GM19043 (cell line): ENCODE data around the gene TACC2.
"Not testable (repeated sequence)": the region's sequence is repeated elsewhere in the genome, so short reads cannot be mapped to it uniquely, and the experiment has no call there.

Source experiments
- ATAC-seq: cut with Tn5 transposase; IDR thresholded peaks from one replicate; pipeline ENCODE4 v1.9.1; 2021; ENCODE audit warnings: low read depth; ENCODE audit not compliant: unreplicated experiment

TACC2 gene, protein sequence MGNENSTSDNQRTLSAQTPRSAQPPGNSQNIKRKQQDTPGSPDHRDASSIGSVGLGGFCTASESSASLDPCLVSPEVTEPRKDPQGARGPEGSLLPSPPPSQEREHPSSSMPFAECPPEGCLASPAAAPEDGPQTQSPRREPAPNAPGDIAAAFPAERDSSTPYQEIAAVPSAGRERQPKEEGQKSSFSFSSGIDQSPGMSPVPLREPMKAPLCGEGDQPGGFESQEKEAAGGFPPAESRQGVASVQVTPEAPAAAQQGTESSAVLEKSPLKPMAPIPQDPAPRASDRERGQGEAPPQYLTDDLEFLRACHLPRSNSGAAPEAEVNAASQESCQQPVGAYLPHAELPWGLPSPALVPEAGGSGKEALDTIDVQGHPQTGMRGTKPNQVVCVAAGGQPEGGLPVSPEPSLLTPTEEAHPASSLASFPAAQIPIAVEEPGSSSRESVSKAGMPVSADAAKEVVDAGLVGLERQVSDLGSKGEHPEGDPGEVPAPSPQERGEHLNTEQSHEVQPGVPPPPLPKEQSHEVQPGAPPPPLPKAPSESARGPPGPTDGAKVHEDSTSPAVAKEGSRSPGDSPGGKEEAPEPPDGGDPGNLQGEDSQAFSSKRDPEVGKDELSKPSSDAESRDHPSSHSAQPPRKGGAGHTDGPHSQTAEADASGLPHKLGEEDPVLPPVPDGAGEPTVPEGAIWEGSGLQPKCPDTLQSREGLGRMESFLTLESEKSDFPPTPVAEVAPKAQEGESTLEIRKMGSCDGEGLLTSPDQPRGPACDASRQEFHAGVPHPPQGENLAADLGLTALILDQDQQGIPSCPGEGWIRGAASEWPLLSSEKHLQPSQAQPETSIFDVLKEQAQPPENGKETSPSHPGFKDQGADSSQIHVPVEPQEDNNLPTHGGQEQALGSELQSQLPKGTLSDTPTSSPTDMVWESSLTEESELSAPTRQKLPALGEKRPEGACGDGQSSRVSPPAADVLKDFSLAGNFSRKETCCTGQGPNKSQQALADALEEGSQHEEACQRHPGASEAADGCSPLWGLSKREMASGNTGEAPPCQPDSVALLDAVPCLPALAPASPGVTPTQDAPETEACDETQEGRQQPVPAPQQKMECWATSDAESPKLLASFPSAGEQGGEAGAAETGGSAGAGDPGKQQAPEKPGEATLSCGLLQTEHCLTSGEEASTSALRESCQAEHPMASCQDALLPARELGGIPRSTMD (N-terminal part only)

GRCh38 chr10:121988361-121989324 lies at the start of gene TACC2:
Gene TACC2 (plus strand): TSS chr10:121989163. CDS start chr10:122021982, 32,819 bp downstream.
- no peak for ATAC-seq

DNA sequence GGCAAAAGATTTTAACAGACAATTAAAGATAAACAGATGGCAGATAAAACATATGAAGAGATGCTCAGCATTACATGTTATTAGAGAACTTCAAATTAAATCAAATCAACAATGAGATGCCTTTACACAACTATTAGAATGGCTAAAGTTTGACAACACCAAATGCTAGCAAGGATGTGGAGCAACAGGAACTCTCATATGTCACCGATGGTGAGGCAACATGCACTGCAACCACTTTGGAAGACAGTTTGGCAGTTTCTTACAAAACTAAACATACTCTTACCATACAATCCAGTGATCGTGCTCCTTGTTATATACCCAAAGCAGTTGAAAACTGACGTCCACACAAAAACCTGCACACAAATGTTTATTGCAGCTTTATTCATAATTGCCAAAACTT lies 47.4 kb upstream of the TACC2 start:
- no peak for ATAC-seq

DNA sequence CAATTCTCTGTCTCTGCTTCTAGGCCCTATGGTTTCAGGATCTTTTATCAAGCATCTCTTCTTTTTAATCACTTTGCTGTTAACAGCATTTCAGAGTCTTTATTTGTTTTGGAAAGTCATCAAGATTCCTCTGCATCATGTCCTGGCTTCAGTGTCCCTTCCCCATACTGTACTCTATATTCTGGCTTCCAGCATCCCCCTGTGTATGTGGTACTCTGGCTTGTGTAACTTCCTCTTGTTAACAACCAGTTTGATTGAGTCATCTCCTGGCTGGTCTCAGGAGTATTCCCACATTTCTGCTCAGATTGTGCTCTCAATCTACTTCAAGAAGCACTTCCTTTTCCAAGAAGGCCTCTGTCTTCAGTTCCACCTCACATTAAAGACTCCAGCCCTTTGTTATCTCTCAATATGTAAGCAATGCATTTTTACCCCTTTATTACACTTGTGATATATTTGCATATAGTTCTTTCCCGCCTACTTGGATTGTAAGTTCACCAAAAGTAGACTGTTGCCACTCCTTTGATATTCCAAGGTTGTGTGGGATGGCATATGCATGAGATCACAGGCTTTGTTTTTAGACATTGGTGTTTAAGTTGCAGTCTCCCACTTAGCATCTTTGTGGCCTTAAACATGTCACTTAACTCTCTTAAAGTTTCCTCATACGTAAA lies 46.1 kb upstream of the TACC2 start:
- ATAC-seq: no peak

- ATAC-seq: no peak
These were observed 41.3 kb upstream of the TACC2 start for GRCh38 chr10:121947343-121948330.

DNA sequence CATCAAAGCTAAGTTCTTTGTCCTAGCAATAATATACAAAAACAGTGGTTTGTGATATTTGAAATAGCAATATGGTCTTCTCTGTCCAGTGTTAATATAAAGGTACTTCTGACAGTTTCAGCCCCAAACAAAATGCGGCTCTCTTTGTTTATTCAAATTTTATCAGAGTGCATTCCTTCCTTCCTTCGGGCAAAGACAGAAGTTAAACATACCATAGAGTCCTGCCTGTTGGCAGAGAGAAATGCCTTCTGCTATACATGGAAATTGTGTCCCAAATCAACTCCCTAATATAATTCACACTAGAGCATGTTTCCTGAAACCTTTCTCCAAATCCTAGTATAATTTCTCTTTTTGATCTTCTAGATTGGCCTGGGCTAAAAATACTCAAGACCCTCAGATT lies 39.9 kb upstream of the TACC2 start:
- no peak for ATAC-seq

- no peak for ATAC-seq
These were observed 39.5 kb upstream of the TACC2 start for GRCh38 chr10:121949451-121949850.

DNA sequence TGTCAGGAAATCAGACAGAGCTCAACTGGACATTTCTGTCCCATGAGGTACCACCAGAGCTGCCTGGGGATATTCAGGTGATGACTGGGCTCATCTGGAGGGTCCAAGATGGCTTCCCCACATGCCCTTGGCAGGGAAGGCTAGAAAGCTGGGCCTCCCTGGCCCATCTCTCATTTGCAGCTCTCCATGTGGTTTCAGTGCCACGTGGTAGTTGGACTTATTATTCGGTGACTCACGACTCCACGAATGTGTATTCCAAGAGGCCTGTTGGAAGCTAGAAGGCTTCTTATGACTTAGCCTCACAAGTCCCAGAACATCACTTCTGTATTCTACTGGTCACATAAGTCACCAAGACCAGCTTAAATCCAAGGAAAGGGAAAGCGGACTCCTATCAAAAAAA lies 36.7 kb upstream of the TACC2 start:
- no peak for ATAC-seq

- no peak for ATAC-seq
These were observed 32.6 kb upstream of the TACC2 start for GRCh38 chr10:121956111-121957061.

DNA sequence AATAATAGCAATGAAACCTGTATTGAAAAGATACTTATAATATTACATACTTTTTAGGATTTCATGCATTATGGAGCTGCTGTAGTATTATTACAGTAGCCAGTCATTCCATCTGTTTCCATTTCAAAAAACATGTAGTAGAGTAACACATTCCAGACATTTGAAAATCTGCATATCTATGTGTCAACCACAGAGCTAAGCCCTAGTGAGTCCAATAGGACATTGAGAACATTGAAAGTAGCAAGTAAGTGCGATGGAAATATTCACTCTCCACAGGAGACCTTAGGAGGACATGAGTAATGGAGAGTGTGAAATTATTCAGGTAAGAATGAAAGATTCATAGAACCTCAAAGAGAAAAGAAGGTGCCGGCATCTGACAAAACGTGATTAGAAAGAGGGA lies 29.3 kb upstream of the TACC2 start:
- ATAC-seq: no peak

DNA sequence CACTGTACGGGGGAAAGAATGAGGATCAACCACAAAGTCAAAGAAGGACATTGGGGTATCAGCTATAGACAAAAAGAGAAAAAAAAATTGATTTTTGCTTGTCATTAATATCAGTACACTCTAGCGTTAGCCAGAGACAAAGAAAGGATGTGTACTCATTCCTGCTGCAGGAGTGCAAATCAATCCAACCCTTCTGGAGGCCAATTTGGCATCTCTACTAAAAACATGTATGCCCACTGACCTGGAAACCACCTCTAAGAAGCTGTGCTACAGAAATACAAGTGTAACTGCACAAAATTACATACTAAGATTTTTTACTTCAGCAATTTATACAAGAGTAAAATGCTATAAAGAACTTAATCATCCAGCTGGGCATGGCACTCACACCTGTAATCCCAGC lies 27.5 kb upstream of the TACC2 start:
- ATAC-seq: no peak

DNA sequence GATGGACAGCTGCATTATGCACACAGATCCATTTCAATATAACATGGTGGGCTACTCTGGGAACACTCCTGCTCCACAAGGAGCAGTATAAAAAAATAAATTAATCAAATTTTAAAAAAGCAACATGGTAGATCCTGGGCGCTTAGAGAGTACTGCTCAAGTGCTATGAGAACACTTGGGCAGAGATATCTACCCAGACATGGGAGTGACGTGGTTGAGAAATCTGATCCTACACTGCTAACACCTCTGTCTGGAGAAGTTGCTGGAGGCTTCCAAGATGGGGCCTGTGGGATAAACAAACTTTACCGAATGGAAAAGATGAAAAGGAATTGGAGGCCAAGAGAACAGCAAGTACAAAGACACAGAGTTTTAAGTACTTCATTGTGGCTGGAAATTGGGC lies 23.0 kb upstream of the TACC2 start:
- no peak for ATAC-seq

GRCh38 chr10:121969086-121969485 lies 19.9 kb upstream of the TACC2 start:
- ATAC-seq: not testable (repeated sequence)

DNA sequence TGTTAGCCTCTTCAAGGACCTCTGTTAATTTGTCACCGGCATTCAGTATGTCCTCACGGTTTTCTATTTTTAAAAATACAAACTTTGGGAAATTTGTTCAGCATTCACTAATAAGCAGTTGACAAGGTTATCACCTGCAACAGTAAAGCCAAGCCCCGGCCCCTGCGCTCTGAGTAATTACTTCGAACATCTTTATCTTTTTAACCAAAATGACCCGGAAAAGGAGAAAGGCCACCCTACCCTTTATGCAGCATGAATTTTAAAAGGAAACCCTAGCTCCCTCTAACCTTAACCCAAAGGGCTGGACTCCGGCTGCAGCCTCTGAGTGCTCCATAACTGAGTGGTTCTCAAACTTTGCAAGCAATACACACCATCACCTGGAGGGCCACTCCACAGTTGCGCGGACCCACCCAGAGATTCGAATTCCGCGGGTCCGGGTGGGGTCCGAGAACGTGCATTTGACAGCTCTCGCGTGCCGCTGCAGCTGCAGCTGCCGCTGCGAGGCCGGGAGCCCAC lies 14.9 kb upstream of the TACC2 start:
- no peak for ATAC-seq

GRCh38 chr10:121974535-121975294 lies 14.2 kb upstream of the TACC2 start, which contains the start of gene NSMCE4A:
Gene NSMCE4A (minus strand): TSS chr10:121975217. CDS start chr10:121975165, 52 bp downstream.
- peak; percentile 83 for ATAC-seq

- no peak for ATAC-seq
These were observed 13.5 kb upstream of the TACC2 start for GRCh38 chr10:121975295-121976086.
